H9 (cell line): ENCODE measurements around the gene ATAD3B. TPM values are rescaled to one million over a fixed set of nuclear protein-coding genes. Genes with fewer than 3 reads are reported as not detected.
"Not testable (repeated sequence)": the region's sequence is repeated elsewhere in the genome, so short reads cannot be mapped to it uniquely, and the experiment has no call there.

Experiments
- DNase-seq: peaks from one replicate; pipeline ENCODE4 v3.0.0-alpha.2; 2017
- H2AFZ ChIP-seq: one replicate; pipeline ENCODE4 v1.6.1; 2013; ENCODE audit warnings: mild to moderate bottlenecking, low read length, control low read depth, moderate library complexity
- H2AK5ac ChIP-seq: 2 replicates; pipeline ENCODE4 v1.6.1; 2013; ENCODE audit warnings: low read length, control low read depth, mixed read lengths; ENCODE audit not compliant: insufficient read length
- H2BK120ac ChIP-seq: one replicate; pipeline ENCODE4 v1.6.1; 2013; ENCODE audit warnings: low read depth, mild to moderate bottlenecking, low read length, control low read depth, inconsistent platforms; ENCODE audit not compliant: poor library complexity, severe bottlenecking
- H2BK12ac ChIP-seq: 2 replicates; pipeline ENCODE4 v1.6.1; 2013; ENCODE audit warnings: low read length, control low read depth, mixed read lengths, low read depth; ENCODE audit not compliant: insufficient read length
- H2BK15ac ChIP-seq: 2 replicates; pipeline ENCODE4 v1.6.1; 2013; ENCODE audit warnings: low read depth, low read length, control low read depth
- H2BK20ac ChIP-seq: one replicate; pipeline ENCODE4 v1.6.1; 2013; ENCODE audit warnings: low read depth, mild to moderate bottlenecking, low read length, control low read depth, inconsistent platforms; ENCODE audit not compliant: poor library complexity, severe bottlenecking
- H2BK5ac ChIP-seq: 2 replicates; pipeline ENCODE4 v1.6.1; 2013; ENCODE audit warnings: low read length, control low read depth, mixed read lengths; ENCODE audit not compliant: insufficient read length
- H3K14ac ChIP-seq: 2 replicates; pipeline ENCODE4 v1.6.1; 2013; ENCODE audit warnings: low read length, control low read depth; ENCODE audit not compliant: insufficient read depth
- H3K18ac ChIP-seq: 2 replicates; pipeline ENCODE4 v1.6.1; 2013; ENCODE audit warnings: low read depth, mild to moderate bottlenecking, mixed read lengths, low read length, control low read depth; ENCODE audit not compliant: insufficient read length
- H3K23ac ChIP-seq: 2 replicates; pipeline ENCODE4 v1.6.1; 2013; ENCODE audit warnings: low read length, control low read depth, mixed read lengths, low read depth; ENCODE audit not compliant: insufficient read length
- H3K23me2 ChIP-seq: 2 replicates; pipeline ENCODE4 v1.6.1; 2013; ENCODE audit warnings: low read depth, mild to moderate bottlenecking, mixed read lengths, low read length, control low read depth; ENCODE audit not compliant: insufficient read length, poor library complexity, severe bottlenecking
- H3K27ac ChIP-seq: 2 replicates; pipeline ENCODE4 v1.5.1; 2013; ENCODE audit warnings: low read length, control low read depth, mixed read lengths, low read depth; ENCODE audit not compliant: insufficient read length
- H3K27me3 ChIP-seq: 2 replicates; pipeline ENCODE4 v1.6.1; 2013; ENCODE audit warnings: low read length, control low read depth, inconsistent platforms; ENCODE audit not compliant: insufficient read depth
- H3K4ac ChIP-seq: 2 replicates; pipeline ENCODE4 v1.6.1; 2013; ENCODE audit warnings: low read depth, mild to moderate bottlenecking, control low read depth, inconsistent platforms, low read length, moderate library complexity
- H3K4me1 ChIP-seq: 2 replicates; pipeline ENCODE4 v1.6.1; 2013; ENCODE audit warnings: low read length, control low read depth, inconsistent platforms; ENCODE audit not compliant: insufficient read depth
- H3K4me2 ChIP-seq: 2 replicates; pipeline ENCODE4 v1.6.1; 2013; ENCODE audit warnings: low read length, control low read depth, mixed read lengths; ENCODE audit not compliant: insufficient read length, insufficient read depth
- H3K56ac ChIP-seq: 2 replicates; pipeline ENCODE4 v1.6.1; 2013; ENCODE audit warnings: low read depth, mild to moderate bottlenecking, mixed read lengths, low read length, control low read depth; ENCODE audit not compliant: insufficient read length
- H3K79me1 ChIP-seq: 2 replicates; pipeline ENCODE4 v1.6.1; 2013; ENCODE audit warnings: low read depth, mild to moderate bottlenecking, moderate library complexity, low read length, control low read depth, inconsistent platforms; ENCODE audit not compliant: insufficient read depth, poor library complexity, severe bottlenecking
- H3K79me2 ChIP-seq: 2 replicates; pipeline ENCODE4 v1.6.1; 2013; ENCODE audit warnings: low read length, control low read depth, inconsistent platforms; ENCODE audit not compliant: insufficient read depth
- H3K9ac ChIP-seq: 2 replicates; pipeline ENCODE4 v1.6.1; 2013; ENCODE audit warnings: low read length, control low read depth, mixed read lengths; ENCODE audit not compliant: insufficient read length; ENCODE audit errors: extremely low read depth
- H3K9me3 ChIP-seq: one replicate; pipeline ENCODE4 v1.6.1; 2013; ENCODE audit warnings: low read depth, low read length, inconsistent platforms; ENCODE audit not compliant: control insufficient read depth
- H3T11ph ChIP-seq: one replicate; pipeline ENCODE4 v1.6.1; 2013; ENCODE audit warnings: mild to moderate bottlenecking, low read length, control low read depth, inconsistent platforms
- H4K20me1 ChIP-seq: one replicate; pipeline ENCODE4 v1.6.1; 2013; ENCODE audit not compliant: control insufficient read depth, insufficient read length, insufficient read depth
- H4K5ac ChIP-seq: 2 replicates; pipeline ENCODE4 v1.6.1; 2013; ENCODE audit warnings: low read depth, mild to moderate bottlenecking, mixed read lengths, low read length, control low read depth; ENCODE audit not compliant: insufficient read length
- H4K8ac ChIP-seq: replicated peaks from 2 replicates; pipeline ENCODE4 v1.6.1; 2013; ENCODE audit warnings: low read length, control low read depth, mixed read lengths, low read depth; ENCODE audit not compliant: insufficient read length
- H4K91ac ChIP-seq: 2 replicates; pipeline ENCODE4 v1.6.1; 2013; ENCODE audit warnings: low read depth, mild to moderate bottlenecking, moderate library complexity, mixed read lengths, low read length, control low read depth; ENCODE audit not compliant: insufficient read length
- H3K27ac Mint-ChIP-seq, 3 experiments: 2 replicates in 2 of 3; 3 replicates in 1 of 3; pipeline ENCODE4 v1.8.0; 2020 to 2021; ENCODE audit warnings: mixed read lengths in 3 of 3, mild to moderate bottlenecking in 1 of 3, moderate library complexity in 1 of 3
- H3K27me3 Mint-ChIP-seq: 2 replicates; pipeline ENCODE4 v1.8.0; 2021; ENCODE audit warnings: low read depth, mild to moderate bottlenecking, moderate library complexity, mixed read lengths
- H3K36me3 Mint-ChIP-seq, 3 experiments: 2 replicates in 2 of 3; 3 replicates in 1 of 3; pipeline ENCODE4 v1.8.0; 2020 to 2021; ENCODE audit warnings: low read depth in 3 of 3, mixed read lengths in 3 of 3; ENCODE audit not compliant: insufficient read depth in 1 of 3
- H3K4me1 Mint-ChIP-seq, 2 experiments: 2 replicates each; pipeline ENCODE4 v1.8.0; 2020; ENCODE audit warnings: mixed read lengths in 2 of 2
- H3K4me3 Mint-ChIP-seq, 2 experiments: 2 replicates in 1 of 2; 3 replicates in 1 of 2; pipeline ENCODE4 v1.8.0; 2020 to 2021; ENCODE audit warnings: mild to moderate bottlenecking in 2 of 2, mixed read lengths in 2 of 2, moderate library complexity in 1 of 2
- H3K9me3 Mint-ChIP-seq, 2 experiments: 2 replicates in 1 of 2; 3 replicates in 1 of 2; pipeline ENCODE4 v1.8.0; 2020; ENCODE audit warnings: mild to moderate bottlenecking in 2 of 2, mixed read lengths in 2 of 2, moderate library complexity in 1 of 2
- WGBS: extraction: QIAGEN DNeasy Blood & Tissue Kit; methylation state at CpG from one replicate; pipeline ENCODE4 v1.1.7; 2013; ENCODE audit warnings: missing lambda C conversion rate, low lambda C conversion rate, mixed read lengths; ENCODE audit not compliant: insufficient read length; ENCODE audit errors: extremely low coverage; 5-methylcytosine and 5-hydroxymethylcytosine counted together
- total RNA-seq: library from RNA; stranded (reverse); gene quantifications from 2 replicates; pipeline ENCODE4 v1.2.1, GENCODE V29; 2021

Gene ATAD3B
- total RNA-seq, 1 experiment from 2014 or later, result 78.6 TPM

DNA sequence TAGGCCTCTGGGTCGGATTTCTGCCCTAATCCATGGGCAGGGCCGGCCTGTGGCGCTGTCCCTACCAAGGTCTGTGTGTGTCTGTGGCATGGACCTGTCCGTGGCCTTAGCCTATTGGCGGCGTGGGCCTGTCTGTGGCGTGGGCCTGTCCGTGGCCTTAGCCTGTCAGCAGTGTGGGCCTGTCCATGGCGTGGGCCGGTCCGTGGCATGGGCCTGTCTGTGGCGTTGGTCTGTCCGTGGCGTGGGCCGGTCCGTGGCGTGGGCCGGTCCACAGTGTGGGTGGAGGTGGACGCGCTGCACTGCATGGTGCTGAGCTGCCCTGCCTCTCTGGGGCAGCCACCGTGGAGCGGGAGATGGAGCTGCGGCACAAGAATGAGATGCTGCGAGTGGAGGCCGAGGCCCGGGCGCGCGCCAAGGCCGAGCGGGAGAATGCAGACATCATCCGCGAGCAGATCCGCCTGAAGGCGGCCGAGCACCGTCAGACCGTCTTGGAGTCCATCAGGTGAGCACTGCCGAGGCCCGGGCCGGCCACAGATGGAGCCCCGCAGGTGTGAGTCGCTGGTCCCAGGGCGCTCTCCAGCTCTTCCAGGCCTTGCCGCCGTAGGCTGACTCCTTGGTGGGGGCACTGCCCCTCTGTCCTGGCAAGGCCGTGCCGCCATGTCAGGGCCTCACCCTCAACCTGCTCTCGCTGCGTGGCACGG lies 48.4 kb downstream of the ATAD3B start:
- not testable (repeated sequence) for H2BK12ac ChIP-seq, H3K9ac ChIP-seq, H3K27ac ChIP-seq, H4K20me1 ChIP-seq, H2BK20ac ChIP-seq, H3T11ph ChIP-seq, H3K9me3 Mint-ChIP-seq, H3K27ac Mint-ChIP-seq, H2AFZ ChIP-seq, H3K9me3 ChIP-seq, H2BK5ac ChIP-seq, H4K8ac ChIP-seq, H3K56ac ChIP-seq, H2BK15ac ChIP-seq, H3K27me3 ChIP-seq, H3K79me1 ChIP-seq, H4K91ac ChIP-seq, H3K4me2 ChIP-seq, H2BK120ac ChIP-seq, H3K4me1 ChIP-seq, H2AK5ac ChIP-seq, DNase-seq, H3K23ac ChIP-seq, H3K23me2 ChIP-seq, H3K4ac ChIP-seq, H3K27me3 Mint-ChIP-seq, H3K4me3 Mint-ChIP-seq, H3K18ac ChIP-seq, H3K79me2 ChIP-seq, H3K4me1 Mint-ChIP-seq, H3K14ac ChIP-seq, H4K5ac ChIP-seq
- no CpG with 5 or more reads among the region's 51 CpGs for WGBS
- H3K36me3 Mint-ChIP-seq, result peaks cover 16 to 58% (median 25%) of the 10 kb centered on the region in 3 experiments
